ENCODE results near the gene ZNHIT1. TPM values are rescaled to one million over a fixed set of nuclear protein-coding genes. Genes with fewer than 3 reads are reported as not detected.

Gene ZNHIT1
- total RNA-seq, 1 donor: 75.6 TPM

- peak; percentile 12 for TF ChIP-seq CTCF (IDR thresholded peaks at IDR 0.05; ENCODE audit: insufficient read depth, low read depth, low read length)
- peak overlapping the region; percentile 99 for H3K4me3 ChIP-seq (ENCODE audit: low read depth, low read length)
- DNase-seq (ENCODE audit: low read depth): no peak
These were observed 1.0 kb upstream of the ZNHIT1 start for GRCh38 chr7:101216860-101217387.

- peak overlapping the region; percentile 99 for H3K4me3 ChIP-seq (ENCODE audit: low read depth, low read length)
- no peak for TF ChIP-seq CTCF (IDR thresholded peaks at IDR 0.05; ENCODE audit: insufficient read depth, low read depth, low read length)
- DNase-seq (ENCODE audit: low read depth): peak; percentile 35
These were observed 516 bp downstream of the ZNHIT1 start for GRCh38 chr7:101218236-101219125.

- no peak for TF ChIP-seq CTCF (IDR thresholded peaks at IDR 0.05; ENCODE audit: insufficient read depth, low read depth, low read length)
- no peak overlapping the region for H3K4me3 ChIP-seq (ENCODE audit: low read depth, low read length)
- DNase-seq (ENCODE audit: low read depth): no peak
These were observed 2.3 kb downstream of the ZNHIT1 start for GRCh38 chr7:101220295-101220694.

DNA sequence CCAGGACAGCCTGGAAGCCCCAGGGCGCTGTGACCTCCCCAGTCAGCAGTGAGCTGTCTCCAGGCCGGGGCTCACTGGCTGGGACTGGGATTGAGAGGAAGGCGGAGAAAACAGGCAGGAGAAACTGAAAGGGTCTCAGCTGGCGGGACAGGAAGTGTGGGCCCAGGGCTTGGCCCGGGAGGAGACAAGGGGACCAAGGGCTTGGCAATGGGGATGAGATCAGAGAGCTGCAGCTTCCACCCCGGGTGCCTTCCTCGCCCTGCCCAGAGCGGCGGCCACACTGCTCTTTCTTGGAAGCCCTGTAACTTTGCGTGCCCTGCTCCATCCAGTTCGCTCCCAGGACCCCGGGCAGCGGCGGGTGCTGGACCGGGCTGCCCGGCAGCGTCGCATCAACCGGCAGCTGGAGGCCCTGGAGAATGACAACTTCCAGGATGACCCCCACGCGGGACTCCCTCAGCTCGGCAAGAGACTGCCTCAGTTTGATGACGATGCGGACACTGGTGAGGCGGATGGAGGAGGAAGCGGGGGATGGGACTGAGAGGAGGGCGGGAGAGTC lies 4.4 kb downstream of the ZNHIT1 start:
- no peak for TF ChIP-seq CTCF (IDR thresholded peaks at IDR 0.05; ENCODE audit: insufficient read depth, low read depth, low read length)
- DNase-seq (ENCODE audit: low read depth): no peak
- H3K4me3 ChIP-seq (ENCODE audit: low read depth, low read length): no peak overlapping the region

DNA sequence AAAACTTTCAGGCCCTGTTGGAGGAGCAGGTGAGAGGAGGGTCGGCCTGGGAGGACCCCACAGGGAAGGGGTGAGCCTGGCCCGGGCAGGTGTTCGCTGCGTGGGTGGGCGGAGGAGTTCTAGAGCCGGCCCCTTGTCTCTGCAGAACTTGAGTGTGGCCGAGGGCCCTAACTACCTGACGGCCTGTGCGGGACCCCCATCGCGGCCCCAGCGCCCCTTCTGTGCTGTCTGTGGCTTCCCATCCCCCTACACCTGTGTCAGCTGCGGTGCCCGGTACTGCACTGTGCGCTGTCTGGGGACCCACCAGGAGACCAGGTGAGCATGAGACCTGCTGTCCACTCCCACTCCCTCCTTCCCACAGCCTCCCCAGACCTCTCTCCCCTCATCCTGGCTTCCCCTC lies 5.6 kb downstream of the ZNHIT1 start:
- TF ChIP-seq CTCF (IDR thresholded peaks at IDR 0.05; ENCODE audit: insufficient read depth, low read depth, low read length): no peak
- no peak for DNase-seq (ENCODE audit: low read depth)
- no peak overlapping the region for H3K4me3 ChIP-seq (ENCODE audit: low read depth, low read length)

GRCh38 chr7:101225650-101226049 lies 7.7 kb downstream of the ZNHIT1 start:
- no peak for TF ChIP-seq CTCF (IDR thresholded peaks at IDR 0.05; ENCODE audit: insufficient read depth, low read depth, low read length)

More at GRCh38 chr7:101225650-101226049, 7.7 kb downstream of the ZNHIT1 start:
- no peak for DNase-seq (ENCODE audit: low read depth)
- H3K4me3 ChIP-seq (ENCODE audit: low read depth, low read length): no peak overlapping the region
